Fibroblast of skin of back (primary cell): ENCODE results near the gene CLCN6.

Source experiments
- DNase-seq: peaks from one replicate; pipeline ENCODE4 v3.0.0-alpha.2; 2013

The CLCN6 gene

DNA sequence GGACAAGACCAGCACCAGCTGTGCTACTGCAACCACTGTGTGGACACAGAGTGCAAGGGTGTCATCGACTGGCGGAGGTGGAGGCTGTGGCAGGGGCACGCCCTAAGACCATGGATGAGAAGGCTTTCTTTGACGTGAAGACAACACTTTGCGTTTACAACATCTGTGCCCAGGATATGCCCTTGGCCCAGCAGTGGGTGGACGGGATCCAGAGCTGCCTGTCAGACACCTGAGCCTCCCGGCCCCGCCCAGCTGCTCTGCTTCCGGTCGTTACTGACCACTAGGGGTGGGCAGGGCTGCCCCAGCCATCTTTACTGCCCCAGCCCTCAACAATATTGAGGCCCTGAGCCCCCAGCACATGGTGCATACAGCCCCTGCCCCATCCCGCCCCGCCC lies 74.2 kb downstream of the CLCN6 start:
- DNase-seq, result no peak

DNA sequence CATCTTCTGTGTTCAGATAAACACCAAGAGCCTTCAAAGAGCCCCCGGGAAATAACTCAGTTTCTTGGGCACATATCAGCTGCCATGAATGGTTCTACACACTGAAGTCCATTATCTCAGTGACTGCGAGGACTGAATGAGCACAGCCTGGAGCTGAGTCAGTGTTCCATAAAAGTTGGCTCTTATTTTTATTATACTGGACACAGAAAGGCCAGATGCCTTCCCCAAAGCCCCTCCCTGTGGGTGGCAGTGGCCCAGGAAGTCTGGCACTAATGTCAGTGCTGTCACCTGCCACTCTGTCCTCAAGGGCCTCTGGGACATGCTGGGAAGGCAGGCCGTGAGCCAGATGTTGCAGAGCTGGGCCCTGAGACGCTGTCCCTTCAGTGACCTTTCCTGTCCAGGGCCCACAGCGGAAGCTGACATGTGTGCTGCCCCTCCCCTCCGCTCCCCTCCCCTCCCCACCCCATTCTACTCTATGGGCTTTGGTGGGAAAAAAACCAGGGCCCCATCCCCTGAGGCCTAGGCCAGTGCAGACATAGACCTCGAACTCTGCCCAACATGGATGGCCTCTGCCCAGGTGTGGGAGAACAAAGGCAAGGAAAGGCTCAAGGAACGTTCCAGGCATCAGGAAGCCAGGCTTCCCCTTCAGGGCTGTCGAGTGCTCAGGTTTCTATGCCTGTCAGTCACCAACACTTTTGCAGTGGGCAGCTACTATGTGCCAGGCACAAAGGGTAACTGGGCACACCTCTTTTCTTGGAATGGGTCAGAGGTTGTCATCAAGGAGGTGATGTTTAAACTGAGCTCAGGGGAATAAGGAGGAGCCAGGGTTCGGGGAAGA lies 75.1 kb downstream of the CLCN6 start:
- DNase-seq, result no peak

DNA sequence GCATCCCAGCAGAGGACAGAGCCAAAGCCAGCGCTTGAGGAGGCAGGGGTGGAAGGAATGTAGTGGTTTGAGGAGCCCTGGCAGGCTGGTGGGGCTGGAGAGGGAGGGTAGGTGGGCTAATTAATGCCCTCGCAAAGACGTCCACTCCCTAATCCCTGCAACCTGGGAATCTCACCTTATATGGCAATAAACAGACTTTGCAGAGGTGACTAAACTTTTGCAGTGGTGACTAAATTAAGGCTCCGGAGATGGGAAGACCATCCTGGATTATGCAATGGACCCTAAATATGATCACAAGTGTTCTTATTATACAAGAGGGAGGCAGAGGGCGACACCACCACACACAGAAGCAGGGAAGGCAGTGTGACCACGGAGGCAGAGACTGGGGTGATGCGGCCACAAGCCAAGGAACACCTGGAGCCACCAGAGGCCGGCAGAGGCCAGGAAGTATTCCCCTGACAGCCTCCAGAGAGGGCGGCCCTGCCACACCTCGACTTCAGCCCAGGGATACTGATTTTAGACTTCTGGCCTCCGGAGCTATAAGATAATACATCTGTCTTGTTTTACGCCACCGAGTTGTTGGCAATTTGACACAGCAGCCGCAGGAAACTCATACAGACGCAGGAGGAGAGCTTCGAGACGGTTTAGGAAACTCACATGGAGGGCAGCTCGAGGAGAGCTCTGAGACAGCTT lies 75.9 kb downstream of the CLCN6 start:
- no peak for DNase-seq

GRCh38 chr1:11882814-11883538 lies 77.0 kb downstream of the CLCN6 start:
- no peak for DNase-seq

- no peak for DNase-seq
Observed at GRCh38 chr1:11885916-11886315, 79.9 kb downstream of the CLCN6 start.

DNA sequence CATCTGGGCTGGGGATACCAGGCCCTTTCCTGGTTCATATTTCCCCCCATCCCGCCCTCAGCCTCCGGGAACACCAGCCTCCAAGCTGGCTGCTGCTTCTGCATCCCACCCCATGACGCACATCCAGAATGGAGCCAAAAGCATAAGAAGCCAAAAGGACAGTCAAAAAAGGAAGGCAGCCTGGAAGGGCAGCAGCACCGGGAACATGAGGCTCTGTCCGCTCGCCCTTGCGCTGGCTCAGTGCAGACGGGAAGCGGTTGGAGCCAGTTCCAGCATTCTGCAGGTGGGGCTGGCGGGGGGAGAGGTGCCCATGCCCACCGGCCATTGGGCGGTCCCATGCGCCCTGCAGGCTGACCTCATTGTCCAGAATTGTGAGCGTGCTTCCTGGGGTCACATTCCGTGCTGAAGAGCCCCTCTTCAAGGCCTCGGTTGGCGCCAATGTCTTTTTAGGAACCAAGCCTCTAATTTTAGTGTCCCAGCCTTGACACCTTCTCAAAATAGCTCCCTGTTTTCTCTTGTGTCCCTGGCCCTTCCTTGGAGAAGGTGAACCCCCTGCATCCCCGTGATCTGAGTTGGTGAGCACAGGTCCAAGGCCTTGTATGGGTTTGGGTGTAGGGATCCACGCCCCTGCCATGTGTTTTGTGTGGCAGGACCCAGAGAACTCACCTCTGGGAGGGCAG lies 81.1 kb downstream of the CLCN6 start:
- no peak for DNase-seq

DNA sequence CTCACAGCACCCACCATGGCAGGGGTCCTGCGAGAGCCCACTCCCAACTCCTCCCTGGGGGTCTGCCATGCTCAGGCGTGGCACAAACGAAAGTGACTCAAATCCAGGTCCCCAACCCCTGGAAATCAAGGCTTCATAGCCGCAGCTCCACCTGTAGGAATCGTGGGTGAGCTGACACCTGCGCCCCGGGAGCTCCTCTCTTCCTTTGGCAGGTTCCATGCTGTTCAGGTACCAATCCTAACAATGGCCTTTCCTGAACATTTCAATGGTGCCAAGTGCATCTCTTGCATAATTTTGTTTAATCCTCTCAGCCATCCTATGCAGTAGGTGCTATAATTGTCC lies 81.6 kb downstream of the CLCN6 start:
- no peak for DNase-seq

DNA sequence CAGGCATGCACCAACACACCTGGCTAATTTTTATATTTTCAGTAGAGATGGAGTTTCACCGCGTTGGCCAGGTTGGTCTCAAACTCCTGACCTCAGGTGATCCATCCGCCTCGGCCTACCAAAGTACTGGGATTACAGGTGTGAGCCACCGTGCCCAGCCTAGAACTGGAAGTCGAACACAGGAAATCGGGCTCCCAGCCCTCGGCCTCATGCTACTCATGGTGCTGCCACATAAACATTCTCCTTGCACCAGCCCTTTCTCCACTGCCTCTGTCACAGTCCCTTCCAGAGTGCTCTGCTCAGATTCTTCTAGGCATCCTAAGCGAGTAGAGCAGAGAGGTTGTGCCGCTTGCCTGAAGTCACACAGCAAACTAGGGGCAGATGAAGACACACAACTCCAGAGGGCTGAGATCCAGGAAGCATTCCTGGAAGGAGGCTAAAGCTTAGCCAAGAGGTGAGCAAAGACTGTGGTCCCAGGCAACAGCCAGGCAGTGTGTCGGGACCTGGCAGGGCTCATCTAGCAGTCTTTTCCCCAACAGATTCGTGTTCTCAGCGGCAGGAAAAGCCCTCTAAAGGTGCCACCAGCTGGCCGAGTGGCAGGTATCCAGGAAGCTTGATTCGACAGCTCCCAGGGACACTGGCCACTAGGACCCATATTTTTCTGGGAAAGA lies 82.3 kb downstream of the CLCN6 start:
- DNase-seq, result no peak

GRCh38 chr1:11888877-11889208 lies 82.9 kb downstream of the CLCN6 start:
- no peak for DNase-seq

DNA sequence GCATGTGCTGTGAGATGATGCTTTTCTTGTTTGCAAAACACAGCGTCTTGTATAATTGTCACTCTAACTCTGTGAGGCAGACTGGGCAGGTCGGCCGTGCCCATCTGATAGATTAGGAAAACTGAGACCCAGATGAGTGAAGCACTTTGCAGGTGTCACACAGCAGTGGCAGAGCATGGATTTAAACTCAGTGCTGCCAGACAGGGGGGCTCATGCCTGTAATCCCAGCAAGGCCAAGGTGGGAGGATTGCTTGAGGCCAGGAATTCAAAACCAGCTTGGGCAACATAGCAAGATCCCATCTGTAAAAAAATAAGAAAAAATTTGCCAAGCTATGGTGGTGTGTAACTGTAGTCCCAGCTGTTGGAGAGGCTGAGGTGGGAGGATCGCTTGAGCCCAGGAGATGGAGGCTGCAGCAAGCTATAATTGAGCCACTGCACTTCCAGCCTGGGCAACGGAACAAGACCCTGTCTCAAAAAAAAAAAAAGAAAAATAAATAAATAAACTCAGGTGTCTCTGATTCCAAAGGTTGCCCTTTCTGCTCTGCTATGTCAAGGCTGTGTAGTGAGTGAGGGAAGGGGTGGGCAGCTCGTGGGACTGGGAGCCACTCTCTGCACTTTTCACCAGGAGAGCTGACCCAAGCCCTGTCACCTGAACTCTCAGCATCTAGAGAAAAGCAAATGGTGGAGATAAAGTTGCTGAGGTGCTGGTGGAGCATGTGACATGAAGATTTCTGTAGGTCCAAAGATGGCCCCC lies 85.6 kb downstream of the CLCN6 start:
- no peak for DNase-seq
